ENCODE measurements around the gene RAP1GAP. TPM values are rescaled to one million over a fixed set of nuclear protein-coding genes. Genes with fewer than 3 reads are reported as not detected.

The RAP1GAP gene
- total RNA-seq, 1 donor from 2014 or later, result 7.4 TPM

GRCh38 chr1:21564521-21565095 is 104.5 kb downstream of the RAP1GAP start:
- H3K4me3 Mint-ChIP-seq, result no peak overlapping the region
- H3K36me3 Mint-ChIP-seq (ENCODE audit: low read depth), result no peaks in the 10 kb centered on the region
- TF ChIP-seq CTCF (conservative IDR thresholded peaks at IDR 0.05), result no peak
- H3K27ac Mint-ChIP-seq (ENCODE audit: unreplicated experiment), result no peak overlapping the region
- H3K27me3 Mint-ChIP-seq (ENCODE audit: low read depth), result no peaks in the 10 kb centered on the region
- H3K4me1 Mint-ChIP-seq, result peaks cover 9% of the 10 kb centered on the region
- DNase-seq (ENCODE audit: low read depth, low spot score), result no peak
- H3K9me3 Mint-ChIP-seq, result no peaks in the 10 kb centered on the region

- no peaks in the 10 kb centered on the region for H3K27me3 Mint-ChIP-seq (ENCODE audit: low read depth)
- no peak overlapping the region for H3K27ac Mint-ChIP-seq (ENCODE audit: unreplicated experiment)
- no peaks in the 10 kb centered on the region for H3K9me3 Mint-ChIP-seq
- H3K4me3 Mint-ChIP-seq, result no peak overlapping the region
- DNase-seq (ENCODE audit: low read depth, low spot score), result no peak
- H3K36me3 Mint-ChIP-seq (ENCODE audit: low read depth), result no peaks in the 10 kb centered on the region
- TF ChIP-seq CTCF (conservative IDR thresholded peaks at IDR 0.05), result no peak
- peaks cover 9% of the 10 kb centered on the region for H3K4me1 Mint-ChIP-seq
Measured at GRCh38 chr1:21563971-21564370, 105.2 kb downstream of the RAP1GAP start.

GRCh38 chr1:21562896-21563295 is 106.3 kb downstream of the RAP1GAP start:
- no peaks in the 10 kb centered on the region for H3K27me3 Mint-ChIP-seq (ENCODE audit: low read depth)
- TF ChIP-seq CTCF (conservative IDR thresholded peaks at IDR 0.05), result no peak
- no peak overlapping the region for H3K4me3 Mint-ChIP-seq
- no peak overlapping the region for H3K27ac Mint-ChIP-seq (ENCODE audit: unreplicated experiment)
- H3K9me3 Mint-ChIP-seq, result no peaks in the 10 kb centered on the region
- no peaks in the 10 kb centered on the region for H3K36me3 Mint-ChIP-seq (ENCODE audit: low read depth)
- no peaks in the 10 kb centered on the region for H3K4me1 Mint-ChIP-seq
- DNase-seq (ENCODE audit: low read depth, low spot score), result no peak

GRCh38 chr1:21560916-21561638 is 108.1 kb downstream of the RAP1GAP start:
- no peak overlapping the region for H3K4me3 Mint-ChIP-seq
- no peaks in the 10 kb centered on the region for H3K9me3 Mint-ChIP-seq
- TF ChIP-seq CTCF (conservative IDR thresholded peaks at IDR 0.05), result no peak

GRCh38 chr1:21559788-21560567 is 109.2 kb downstream of the RAP1GAP start:
- Mint-ChIP-seq H3K4me1 (no peaks in the 10 kb centered on the region), H3K36me3 (ENCODE audit: low read depth) (no peaks in the 10 kb centered on the region), H3K9me3 (no peaks in the 10 kb centered on the region), H3K27me3 (ENCODE audit: low read depth) (no peaks in the 10 kb centered on the region), H3K4me3 (no peak overlapping the region), H3K27ac (ENCODE audit: unreplicated experiment) (peak overlapping the region; percentile 62)
- DNase-seq (ENCODE audit: low read depth, low spot score), result no peak
- no peak for TF ChIP-seq CTCF (conservative IDR thresholded peaks at IDR 0.05)

More at GRCh38 chr1:21560916-21561638, 108.1 kb downstream of the RAP1GAP start:
- DNase-seq (ENCODE audit: low read depth, low spot score), result no peak
- H3K27ac Mint-ChIP-seq (ENCODE audit: unreplicated experiment), result peak overlapping the region; percentile 62
- H3K27me3 Mint-ChIP-seq (ENCODE audit: low read depth), result no peaks in the 10 kb centered on the region
- no peaks in the 10 kb centered on the region for H3K4me1 Mint-ChIP-seq
- no peaks in the 10 kb centered on the region for H3K36me3 Mint-ChIP-seq (ENCODE audit: low read depth)

Data from neural crest cell (in vitro differentiated cells).